Measurements from ENCODE around the gene GRID2. TPM values are rescaled to one million over a fixed set of nuclear protein-coding genes. Genes with fewer than 3 reads are reported as not detected.
"Not testable (repeated sequence)": the region's sequence is repeated elsewhere in the genome, so short reads cannot be mapped to it uniquely, and the experiment has no call there.

Gene GRID2
- polyA plus RNA-seq, 2 donors, result 0.02 TPM; not detected in 1

GRCh38 chr4:93670434-93670833 lies 1366.7 kb downstream of the GRID2 start:
- Histone ChIP-seq H3K4me1 (ENCODE audit: control insufficient read depth in 2 of 2, insufficient read depth in 2 of 2, low read length in 1 of 2) (no peaks in the 10 kb centered on the region), H3K27ac (ENCODE audit: low read depth in 2 of 2, low read length in 1 of 2) (no peak overlapping the region), H3K27me3 (ENCODE audit: control insufficient read depth in 1 of 2, insufficient read depth in 2 of 2, low read length in 2 of 2) (no peaks in the 10 kb centered on the region), H3K4me3 (ENCODE audit: low read depth in 1 of 2, low read length in 2 of 2) (no peak overlapping the region), H3K36me3 (ENCODE audit: control insufficient read depth in 2 of 2, insufficient read depth in 2 of 2, low read length in 1 of 2) (no peaks in the 10 kb centered on the region), H3K9me3 (ENCODE audit: control insufficient read depth in 2 of 2, insufficient read depth in 1 of 2, low read depth in 1 of 2, low read length in 1 of 2) (no peaks in the 10 kb centered on the region)
- 77 to 79% methylated on average over 2 of the region's 2 CpGs for WGBS, 2 donors

- WGBS, 2 donors, result 91 to 92% methylated on average over 3 of the region's 3 CpGs
Observed at GRCh38 chr4:93671093-93671492, 1367.3 kb downstream of the GRID2 start.

GRCh38 chr4:93676937-93677336 lies 1373.2 kb downstream of the GRID2 start:
- H3K9me3 ChIP-seq (ENCODE audit: control insufficient read depth in 2 of 2, insufficient read depth in 1 of 2, low read depth in 1 of 2, low read length in 1 of 2); H3K4me1 ChIP-seq (ENCODE audit: control insufficient read depth in 2 of 2, insufficient read depth in 2 of 2, low read length in 1 of 2); H3K27me3 ChIP-seq (ENCODE audit: control insufficient read depth in 1 of 2, insufficient read depth in 2 of 2, low read length in 2 of 2); H3K36me3 ChIP-seq (ENCODE audit: control insufficient read depth in 2 of 2, insufficient read depth in 2 of 2, low read length in 1 of 2); H3K4me3 ChIP-seq (ENCODE audit: low read depth in 1 of 2, low read length in 2 of 2); H3K27ac ChIP-seq (ENCODE audit: low read depth in 2 of 2, low read length in 1 of 2): not testable (repeated sequence)
- 94% methylated on average over 14 to 15 of the region's 16 CpGs for WGBS, 2 donors

More at GRCh38 chr4:93671093-93671492, 1367.3 kb downstream of the GRID2 start:
- no peak overlapping the region for H3K4me3 ChIP-seq (ENCODE audit: low read depth in 1 of 2, low read length in 2 of 2)
- H3K27me3 ChIP-seq (ENCODE audit: control insufficient read depth in 1 of 2, insufficient read depth in 2 of 2, low read length in 2 of 2), result no peaks in the 10 kb centered on the region
- no peaks in the 10 kb centered on the region for H3K9me3 ChIP-seq (ENCODE audit: control insufficient read depth in 2 of 2, insufficient read depth in 1 of 2, low read depth in 1 of 2, low read length in 1 of 2)
- H3K4me1 ChIP-seq (ENCODE audit: control insufficient read depth in 2 of 2, insufficient read depth in 2 of 2, low read length in 1 of 2), result no peaks in the 10 kb centered on the region
- H3K36me3 ChIP-seq (ENCODE audit: control insufficient read depth in 2 of 2, insufficient read depth in 2 of 2, low read length in 1 of 2), result no peaks in the 10 kb centered on the region
- H3K27ac ChIP-seq (ENCODE audit: low read depth in 2 of 2, low read length in 1 of 2), result no peak overlapping the region

- Histone ChIP-seq H3K27ac (ENCODE audit: low read depth in 2 of 2, low read length in 1 of 2) (no peak overlapping the region), H3K36me3 (ENCODE audit: control insufficient read depth in 2 of 2, insufficient read depth in 2 of 2, low read length in 1 of 2) (no peaks in the 10 kb centered on the region), H3K9me3 (ENCODE audit: control insufficient read depth in 2 of 2, insufficient read depth in 1 of 2, low read depth in 1 of 2, low read length in 1 of 2) (no peaks in the 10 kb centered on the region), H3K27me3 (ENCODE audit: control insufficient read depth in 1 of 2, insufficient read depth in 2 of 2, low read length in 2 of 2) (no peaks in the 10 kb centered on the region), H3K4me3 (ENCODE audit: low read depth in 1 of 2, low read length in 2 of 2) (no peak overlapping the region), H3K4me1 (ENCODE audit: control insufficient read depth in 2 of 2, insufficient read depth in 2 of 2, low read length in 1 of 2) (no peaks in the 10 kb centered on the region)
- 53 to 68% methylated on average over 3 of the region's 3 CpGs for WGBS, 2 donors
Observed at GRCh38 chr4:93684571-93684970, 1380.8 kb downstream of the GRID2 start.

GRCh38 chr4:93687304-93687703 lies 1383.5 kb downstream of the GRID2 start:
- Histone ChIP-seq H3K9me3 (ENCODE audit: control insufficient read depth in 2 of 2, insufficient read depth in 1 of 2, low read depth in 1 of 2, low read length in 1 of 2) (no peaks in the 10 kb centered on the region), H3K36me3 (ENCODE audit: control insufficient read depth in 2 of 2, insufficient read depth in 2 of 2, low read length in 1 of 2) (no peaks in the 10 kb centered on the region), H3K27ac (ENCODE audit: low read depth in 2 of 2, low read length in 1 of 2) (no peak overlapping the region), H3K4me3 (ENCODE audit: low read depth in 1 of 2, low read length in 2 of 2) (no peak overlapping the region), H3K4me1 (ENCODE audit: control insufficient read depth in 2 of 2, insufficient read depth in 2 of 2, low read length in 1 of 2) (no peaks in the 10 kb centered on the region), H3K27me3 (ENCODE audit: control insufficient read depth in 1 of 2, insufficient read depth in 2 of 2, low read length in 2 of 2) (no peaks in the 10 kb centered on the region)

GRCh38 chr4:93688978-93689377 lies 1385.2 kb downstream of the GRID2 start:
- Histone ChIP-seq H3K36me3 (ENCODE audit: control insufficient read depth in 2 of 2, insufficient read depth in 2 of 2, low read length in 1 of 2) (no peaks in the 10 kb centered on the region), H3K27me3 (ENCODE audit: control insufficient read depth in 1 of 2, insufficient read depth in 2 of 2, low read length in 2 of 2) (no peaks in the 10 kb centered on the region), H3K4me1 (ENCODE audit: control insufficient read depth in 2 of 2, insufficient read depth in 2 of 2, low read length in 1 of 2) (no peaks in the 10 kb centered on the region), H3K27ac (ENCODE audit: low read depth in 2 of 2, low read length in 1 of 2) (no peak overlapping the region), H3K9me3 (ENCODE audit: control insufficient read depth in 2 of 2, insufficient read depth in 1 of 2, low read depth in 1 of 2, low read length in 1 of 2) (no peaks in the 10 kb centered on the region), H3K4me3 (ENCODE audit: low read depth in 1 of 2, low read length in 2 of 2) (no peak overlapping the region)
- WGBS, 2 donors, result 89 to 93% methylated on average over 4 of the region's 4 CpGs

GRCh38 chr4:93693141-93693540 lies 1389.4 kb downstream of the GRID2 start:
- WGBS, 2 donors, result 64 to 74% methylated on average over 3 of the region's 3 CpGs
- H3K4me3 ChIP-seq (ENCODE audit: low read depth in 1 of 2, low read length in 2 of 2), result no peak overlapping the region
- H3K9me3 ChIP-seq (ENCODE audit: control insufficient read depth in 2 of 2, insufficient read depth in 1 of 2, low read depth in 1 of 2, low read length in 1 of 2), result no peaks in the 10 kb centered on the region
- H3K36me3 ChIP-seq (ENCODE audit: control insufficient read depth in 2 of 2, insufficient read depth in 2 of 2, low read length in 1 of 2), result no peaks in the 10 kb centered on the region
- no peaks in the 10 kb centered on the region for H3K27me3 ChIP-seq (ENCODE audit: control insufficient read depth in 1 of 2, insufficient read depth in 2 of 2, low read length in 2 of 2)
- no peaks in the 10 kb centered on the region for H3K4me1 ChIP-seq (ENCODE audit: control insufficient read depth in 2 of 2, insufficient read depth in 2 of 2, low read length in 1 of 2)
- no peak overlapping the region for H3K27ac ChIP-seq (ENCODE audit: low read depth in 2 of 2, low read length in 1 of 2)

GRCh38 chr4:93698686-93699085 lies 1394.9 kb downstream of the GRID2 start:
- 75 to 80% methylated on average over 1 of the region's 1 CpG for WGBS, 2 donors
- H3K36me3 ChIP-seq (ENCODE audit: control insufficient read depth in 2 of 2, insufficient read depth in 2 of 2, low read length in 1 of 2), result no peaks in the 10 kb centered on the region
- H3K4me1 ChIP-seq (ENCODE audit: control insufficient read depth in 2 of 2, insufficient read depth in 2 of 2, low read length in 1 of 2), result no peaks in the 10 kb centered on the region
- H3K27me3 ChIP-seq (ENCODE audit: control insufficient read depth in 1 of 2, insufficient read depth in 2 of 2, low read length in 2 of 2), result no peaks in the 10 kb centered on the region
- no peak overlapping the region for H3K4me3 ChIP-seq (ENCODE audit: low read depth in 1 of 2, low read length in 2 of 2)
- no peak overlapping the region for H3K27ac ChIP-seq (ENCODE audit: low read depth in 2 of 2, low read length in 1 of 2)
- no peaks in the 10 kb centered on the region for H3K9me3 ChIP-seq (ENCODE audit: control insufficient read depth in 2 of 2, insufficient read depth in 1 of 2, low read depth in 1 of 2, low read length in 1 of 2)

- Histone ChIP-seq H3K36me3 (ENCODE audit: control insufficient read depth in 2 of 2, insufficient read depth in 2 of 2, low read length in 1 of 2) (no peaks in the 10 kb centered on the region), H3K4me3 (ENCODE audit: low read depth in 1 of 2, low read length in 2 of 2) (no peak overlapping the region), H3K9me3 (ENCODE audit: control insufficient read depth in 2 of 2, insufficient read depth in 1 of 2, low read depth in 1 of 2, low read length in 1 of 2) (no peaks in the 10 kb centered on the region), H3K27ac (ENCODE audit: low read depth in 2 of 2, low read length in 1 of 2) (no peak overlapping the region), H3K27me3 (ENCODE audit: control insufficient read depth in 1 of 2, insufficient read depth in 2 of 2, low read length in 2 of 2) (no peaks in the 10 kb centered on the region), H3K4me1 (ENCODE audit: control insufficient read depth in 2 of 2, insufficient read depth in 2 of 2, low read length in 1 of 2) (no peaks in the 10 kb centered on the region)
- WGBS, 2 donors, result 25 to 27% methylated on average over 1 of the region's 1 CpG
Observed at GRCh38 chr4:93700571-93700970, 1396.8 kb downstream of the GRID2 start.

- no peaks in the 10 kb centered on the region for H3K36me3 ChIP-seq (ENCODE audit: control insufficient read depth in 2 of 2, insufficient read depth in 2 of 2, low read length in 1 of 2)
- WGBS, 2 donors, result 79 to 83% methylated on average over 6 of the region's 6 CpGs
- H3K9me3 ChIP-seq (ENCODE audit: control insufficient read depth in 2 of 2, insufficient read depth in 1 of 2, low read depth in 1 of 2, low read length in 1 of 2), result no peaks in the 10 kb centered on the region
- H3K27me3 ChIP-seq (ENCODE audit: control insufficient read depth in 1 of 2, insufficient read depth in 2 of 2, low read length in 2 of 2), result no peaks in the 10 kb centered on the region
- H3K27ac ChIP-seq (ENCODE audit: low read depth in 2 of 2, low read length in 1 of 2), result no peak overlapping the region
- no peaks in the 10 kb centered on the region for H3K4me1 ChIP-seq (ENCODE audit: control insufficient read depth in 2 of 2, insufficient read depth in 2 of 2, low read length in 1 of 2)
- no peak overlapping the region for H3K4me3 ChIP-seq (ENCODE audit: low read depth in 1 of 2, low read length in 2 of 2)
Observed at GRCh38 chr4:93710101-93710846, 1406.5 kb downstream of the GRID2 start.
